ENCODE measurements around the gene DPP7. TPM values are rescaled to one million over a fixed set of nuclear protein-coding genes. Genes with fewer than 3 reads are reported as not detected.
"Not testable (repeated sequence)": the region's sequence is repeated elsewhere in the genome, so short reads cannot be mapped to it uniquely, and the experiment has no call there.

The DPP7 gene
- total and polyA plus RNA-seq, 2 donors (not counting 1 experiment from before 2014, with no cell fraction given) = 324 to 506 TPM

DNA sequence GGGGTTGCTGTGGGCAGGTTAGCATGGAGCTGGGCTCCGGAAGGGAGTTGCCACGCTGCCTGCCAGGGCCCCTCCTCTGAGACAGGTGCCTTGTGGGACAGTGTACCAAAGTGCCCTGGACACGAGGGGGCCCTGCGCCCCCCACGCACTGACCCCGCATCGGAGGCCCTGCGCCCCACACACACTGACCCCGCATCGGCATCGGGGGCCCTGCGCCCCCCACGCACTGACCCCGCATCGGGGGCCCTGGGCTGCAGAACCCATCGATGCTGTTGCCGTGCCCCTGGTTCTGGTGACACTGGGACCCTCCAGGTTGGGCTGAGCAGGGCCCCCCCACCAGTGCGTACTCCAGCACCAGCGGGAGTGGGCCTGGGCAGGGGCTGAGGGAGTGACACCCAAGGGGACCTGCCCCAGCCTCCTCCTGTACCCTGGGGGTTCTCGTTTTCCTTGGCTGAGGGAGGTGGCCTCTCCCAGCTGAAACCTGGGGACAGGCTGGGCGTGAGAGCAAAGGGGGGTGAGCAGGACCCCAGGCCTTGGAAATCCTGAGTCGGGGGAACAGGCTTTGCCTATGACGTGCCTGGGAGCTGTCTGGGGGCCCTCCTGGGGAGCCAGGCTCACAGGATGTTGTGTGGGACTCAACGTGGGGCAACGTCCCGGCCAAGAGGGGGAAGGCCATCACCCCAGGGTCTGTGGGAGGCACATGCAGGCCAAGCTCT lies 51.1 kb downstream of the DPP7 start:
- no peak overlapping the region for H3K27ac ChIP-seq (ENCODE audit: low read length in 2 of 2)
- H3K36me3 ChIP-seq (replicated peaks in 1 of 2; ENCODE audit: control extremely low read depth in 1 of 2, control insufficient read depth in 1 of 2, extremely low read depth in 1 of 2, insufficient read depth in 2 of 2, low read length in 1 of 2) = no peaks in the 10 kb centered on the region
- ChIA-PET CTCF (interaction anchor here (0.7 to 6.2 kb wide), 18 partner anchors 11 to 302 kb away, joined by 3 to 61 read pairs (median 3); partner anchors contain the start of genes NPDC1, RNF224 and UAP1L1), POLR2A (no interaction called here)
- Mint-ChIP-seq H3K9me3 (ENCODE audit: insufficient read depth) (no peaks in the 10 kb centered on the region), H3K4me1 (peaks cover 8% of the 10 kb centered on the region), H3K27me3 (peaks cover 6% of the 10 kb centered on the region), H3K27ac (no peak overlapping the region), H3K4me3 (no peak overlapping the region)
- H2AFZ ChIP-seq (ENCODE audit: insufficient read depth, low read depth, low read length, poor library complexity, severe bottlenecking) = no peak overlapping the region
- TF ChIP-seq EZH2 (IDR thresholded peaks at IDR 0.05; ENCODE audit: borderline replicate concordance, insufficient read depth, low read depth, low read length, poor library complexity, severe bottlenecking) = no peak
- TF ChIP-seq, protein P1, sequence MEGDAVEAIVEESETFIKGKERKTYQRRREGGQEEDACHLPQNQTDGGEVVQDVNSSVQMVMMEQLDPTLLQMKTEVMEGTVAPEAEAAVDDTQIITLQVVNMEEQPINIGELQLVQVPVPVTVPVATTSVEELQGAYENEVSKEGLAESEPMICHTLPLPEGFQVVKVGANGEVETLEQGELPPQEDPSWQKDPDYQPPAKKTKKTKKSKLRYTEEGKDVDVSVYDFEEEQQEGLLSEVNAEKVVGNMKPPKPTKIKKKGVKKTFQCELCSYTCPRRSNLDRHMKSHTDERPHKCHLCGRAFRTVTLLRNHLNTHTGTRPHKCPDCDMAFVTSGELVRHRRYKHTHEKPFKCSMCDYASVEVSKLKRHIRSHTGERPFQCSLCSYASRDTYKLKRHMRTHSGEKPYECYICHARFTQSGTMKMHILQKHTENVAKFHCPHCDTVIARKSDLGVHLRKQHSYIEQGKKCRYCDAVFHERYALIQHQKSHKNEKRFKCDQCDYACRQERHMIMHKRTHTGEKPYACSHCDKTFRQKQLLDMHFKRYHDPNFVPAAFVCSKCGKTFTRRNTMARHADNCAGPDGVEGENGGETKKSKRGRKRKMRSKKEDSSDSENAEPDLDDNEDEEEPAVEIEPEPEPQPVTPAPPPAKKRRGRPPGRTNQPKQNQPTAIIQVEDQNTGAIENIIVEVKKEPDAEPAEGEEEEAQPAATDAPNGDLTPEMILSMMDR (IDR thresholded peaks at IDR 0.05) = no peak
- no peak for DNase-seq
- no peak overlapping the region for H3K4me2 ChIP-seq (replicated peaks; ENCODE audit: low read depth, low read length, poor library complexity, severe bottlenecking)
- H3K4me1 ChIP-seq (ENCODE audit: control insufficient read depth in 2 of 2, insufficient read depth in 2 of 2, low read length in 2 of 2) = peaks cover 2 to 11% of the 10 kb centered on the region in 2 donors
- 88% methylated on average over 20 of the region's 26 CpGs for WGBS (ENCODE audit: insufficient coverage)
- H3K79me2 ChIP-seq (ENCODE audit: control insufficient read depth, insufficient read depth, low read length) = no peaks in the 10 kb centered on the region
- intact Hi-C loops (cut with micrococcal nuclease) = no loop called here
- H3K4me3 ChIP-seq (ENCODE audit: control extremely low read depth in 1 of 5, extremely low read depth in 1 of 5, insufficient read depth in 1 of 5, low read depth in 2 of 5, low read length in 4 of 5) = no peak overlapping the region
- H3K9me3 ChIP-seq (ENCODE audit: control extremely low read depth in 1 of 3, control insufficient read depth in 2 of 3, insufficient read depth in 1 of 3, low read length in 2 of 3) = no peaks in the 10 kb centered on the region
- H3K9ac ChIP-seq (ENCODE audit: low read length) = no peak overlapping the region
- ATAC-seq (ENCODE audit: low read depth) = no peak
- H4K20me1 ChIP-seq (ENCODE audit: control insufficient read depth, insufficient read depth, low read length, poor library complexity, severe bottlenecking) = peaks cover 6% of the 10 kb centered on the region
- H3K27me3 ChIP-seq (replicated peaks in 1 of 4; ENCODE audit: control extremely low read depth in 1 of 4, control insufficient read depth in 3 of 4, insufficient read depth in 4 of 4, low read length in 3 of 4) = peaks cover 0 to 3% (median 0%) of the 10 kb centered on the region in 4 experiments

DNA sequence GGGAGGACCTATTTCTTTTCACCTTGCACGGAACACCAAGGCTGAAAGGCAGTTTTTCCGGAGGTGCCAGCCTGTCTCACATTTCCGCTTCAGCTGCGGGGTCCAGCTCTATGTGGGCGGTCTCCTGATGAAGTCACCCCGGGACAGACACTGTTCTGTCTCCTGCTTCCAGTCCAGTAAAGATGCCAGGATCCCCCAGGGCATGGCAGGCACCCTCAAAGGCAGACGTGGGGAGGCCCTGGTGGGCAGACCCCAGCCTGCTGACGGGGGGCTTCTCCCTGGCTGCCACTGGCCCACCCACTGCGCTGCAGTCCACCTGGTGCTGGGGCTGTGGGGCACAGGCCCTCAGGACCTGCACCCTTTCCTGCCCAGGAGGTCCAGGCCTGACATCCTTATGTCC lies 51.7 kb downstream of the DPP7 start:
- H3K4me1 Mint-ChIP-seq; H2AFZ ChIP-seq (ENCODE audit: insufficient read depth, low read depth, low read length, poor library complexity, severe bottlenecking); H3K4me3 ChIP-seq (ENCODE audit: control extremely low read depth in 1 of 5, extremely low read depth in 1 of 5, insufficient read depth in 1 of 5, low read depth in 2 of 5, low read length in 4 of 5); H3K4me1 ChIP-seq (ENCODE audit: control insufficient read depth in 2 of 2, insufficient read depth in 2 of 2, low read length in 2 of 2); H3K27me3 Mint-ChIP-seq; H3K79me2 ChIP-seq (ENCODE audit: control insufficient read depth, insufficient read depth, low read length); H3K4me3 Mint-ChIP-seq; DNase-seq; H4K20me1 ChIP-seq (ENCODE audit: control insufficient read depth, insufficient read depth, low read length, poor library complexity, severe bottlenecking); ATAC-seq (ENCODE audit: low read depth); POLR2A ChIA-PET; H3K9me3 ChIP-seq (ENCODE audit: control extremely low read depth in 1 of 3, control insufficient read depth in 2 of 3, insufficient read depth in 1 of 3, low read length in 2 of 3); H3K9ac ChIP-seq (ENCODE audit: low read length); H3K36me3 ChIP-seq (replicated peaks in 1 of 2; ENCODE audit: control extremely low read depth in 1 of 2, control insufficient read depth in 1 of 2, extremely low read depth in 1 of 2, insufficient read depth in 2 of 2, low read length in 1 of 2); H3K27me3 ChIP-seq (replicated peaks in 1 of 4; ENCODE audit: control extremely low read depth in 1 of 4, control insufficient read depth in 3 of 4, insufficient read depth in 4 of 4, low read length in 3 of 4); H3K4me2 ChIP-seq (replicated peaks; ENCODE audit: low read depth, low read length, poor library complexity, severe bottlenecking); H3K27ac ChIP-seq (ENCODE audit: low read length in 2 of 2); intact Hi-C loops (cut with micrococcal nuclease); H3K9me3 Mint-ChIP-seq (ENCODE audit: insufficient read depth); H3K27ac Mint-ChIP-seq: not testable (repeated sequence)
- CTCF ChIA-PET = interaction anchor here (1.2 to 6.2 kb wide), 5 partner anchors 11 to 275 kb away, joined by 3 to 61 read pairs (median 12); partner anchors contain the start of gene NPDC1
- 94% methylated on average over 3 of the region's 9 CpGs for WGBS (ENCODE audit: insufficient coverage)
